ENCODE measurements around the gene CORIN. TPM values are rescaled to one million over a fixed set of nuclear protein-coding genes. Genes with fewer than 3 reads are reported as not detected.
"Not testable (repeated sequence)": the region's sequence is repeated elsewhere in the genome, so short reads cannot be mapped to it uniquely, and the experiment has no call there.

Gene CORIN
- total RNA-seq, 1 donor from 2014 or later = 2.1 TPM

GRCh38 chr4:47784222-47784621 is 53.6 kb downstream of the CORIN start:
- no peak for TF ChIP-seq CTCF (IDR thresholded peaks at IDR 0.05)
- DNase-seq (ENCODE audit: low spot score) = no peak
- Mint-ChIP-seq H3K27me3 (ENCODE audit: low read depth) (peaks cover 21% of the 10 kb centered on the region), H3K9me3 (ENCODE audit: low read depth) (peaks cover 7% of the 10 kb centered on the region), H3K4me3 (ENCODE audit: unreplicated experiment) (no peak overlapping the region), H3K27ac (ENCODE audit: unreplicated experiment) (no peak overlapping the region), H3K36me3 (ENCODE audit: low read depth) (no peaks in the 10 kb centered on the region), H3K4me1 (ENCODE audit: low read depth) (no peaks in the 10 kb centered on the region)

GRCh38 chr4:47776353-47776752 is 61.5 kb downstream of the CORIN start:
- DNase-seq (ENCODE audit: low spot score) = no peak
- no peak for TF ChIP-seq CTCF (IDR thresholded peaks at IDR 0.05)
- Mint-ChIP-seq H3K9me3 (ENCODE audit: low read depth) (peaks cover 7% of the 10 kb centered on the region), H3K27me3 (ENCODE audit: low read depth) (peaks cover 7% of the 10 kb centered on the region), H3K36me3 (ENCODE audit: low read depth) (no peaks in the 10 kb centered on the region), H3K27ac (ENCODE audit: unreplicated experiment) (no peak overlapping the region), H3K4me3 (ENCODE audit: unreplicated experiment) (no peak overlapping the region), H3K4me1 (ENCODE audit: low read depth) (no peaks in the 10 kb centered on the region)

GRCh38 chr4:47774079-47774478 is 63.8 kb downstream of the CORIN start:
- no peak for DNase-seq (ENCODE audit: low spot score)
- no peak overlapping the region for H3K27ac Mint-ChIP-seq (ENCODE audit: unreplicated experiment)
- TF ChIP-seq CTCF (IDR thresholded peaks at IDR 0.05) = no peak
- no peaks in the 10 kb centered on the region for H3K4me1 Mint-ChIP-seq (ENCODE audit: low read depth)
- H3K4me3 Mint-ChIP-seq (ENCODE audit: unreplicated experiment) = no peak overlapping the region
- no peaks in the 10 kb centered on the region for H3K36me3 Mint-ChIP-seq (ENCODE audit: low read depth)
- H3K9me3 Mint-ChIP-seq (ENCODE audit: low read depth) = peaks cover 11% of the 10 kb centered on the region
- peaks cover 10% of the 10 kb centered on the region for H3K27me3 Mint-ChIP-seq (ENCODE audit: low read depth)

GRCh38 chr4:47771020-47771419 is 66.8 kb downstream of the CORIN start:
- TF ChIP-seq CTCF (IDR thresholded peaks at IDR 0.05) = no peak
- H3K4me1 Mint-ChIP-seq (ENCODE audit: low read depth) = no peaks in the 10 kb centered on the region
- H3K9me3 Mint-ChIP-seq (ENCODE audit: low read depth) = peaks cover 11% of the 10 kb centered on the region
- H3K27me3 Mint-ChIP-seq (ENCODE audit: low read depth) = peaks cover 26% of the 10 kb centered on the region
- H3K36me3 Mint-ChIP-seq (ENCODE audit: low read depth) = no peaks in the 10 kb centered on the region
- no peak overlapping the region for H3K27ac Mint-ChIP-seq (ENCODE audit: unreplicated experiment)
- no peak overlapping the region for H3K4me3 Mint-ChIP-seq (ENCODE audit: unreplicated experiment)
- DNase-seq (ENCODE audit: low spot score) = no peak

- H3K4me3 Mint-ChIP-seq (ENCODE audit: unreplicated experiment); H3K27ac Mint-ChIP-seq (ENCODE audit: unreplicated experiment); H3K4me1 Mint-ChIP-seq (ENCODE audit: low read depth); H3K36me3 Mint-ChIP-seq (ENCODE audit: low read depth); DNase-seq (ENCODE audit: low spot score): not testable (repeated sequence)
- H3K9me3 Mint-ChIP-seq (ENCODE audit: low read depth) = peaks cover 11% of the 10 kb centered on the region
- peaks cover 27% of the 10 kb centered on the region for H3K27me3 Mint-ChIP-seq (ENCODE audit: low read depth)
Observed at GRCh38 chr4:47767956-47768355, 69.9 kb downstream of the CORIN start.

GRCh38 chr4:47763279-47763678 is 74.6 kb downstream of the CORIN start:
- DNase-seq (ENCODE audit: low spot score) = no peak
- no peak for TF ChIP-seq CTCF (IDR thresholded peaks at IDR 0.05)
- Mint-ChIP-seq H3K4me1 (ENCODE audit: low read depth) (no peaks in the 10 kb centered on the region), H3K27ac (ENCODE audit: unreplicated experiment) (no peak overlapping the region), H3K36me3 (ENCODE audit: low read depth) (no peaks in the 10 kb centered on the region), H3K9me3 (ENCODE audit: low read depth) (no peaks in the 10 kb centered on the region), H3K27me3 (ENCODE audit: low read depth) (peaks cover 31% of the 10 kb centered on the region), H3K4me3 (ENCODE audit: unreplicated experiment) (no peak overlapping the region)
